Sciatic nerve (tissue), 1 donor: ENCODE measurements around the gene KDELR1. TPM values are rescaled to one million over a fixed set of nuclear protein-coding genes. Genes with fewer than 3 reads are reported as not detected.

Source experiments
- total RNA-seq: library from RNA; stranded (reverse); fragmentation: NEBNext Ultra II Directional; extraction: Animal tissue kit (Norgen Biotek cat#: 25700); gene quantifications from one replicate; pipeline ENCODE4 v1.2.1, GENCODE V29; 2021
- donor health status: DM: no; HTN: no; CAD: no.

Gene KDELR1
- total RNA-seq, 1 donor from 2014 or later = 104 TPM

Other genes with a start within 250 kb of the KDELR1 start
- 16.9 TPM for gene LIG1, start 221.2 kb downstream of the KDELR1 start, total RNA-seq
- gene ZSWIM9, start 220.9 kb downstream of the KDELR1 start, total RNA-seq = 10.7 TPM
- 82.8 TPM for gene CARD8, start 135.6 kb downstream of the KDELR1 start, total RNA-seq
- 1.1 TPM for gene ZNF114, start 121.5 kb downstream of the KDELR1 start, total RNA-seq
- gene EMP3, start 66.0 kb downstream of the KDELR1 start, total RNA-seq = 119 TPM
- 11.2 TPM for gene TMEM143, start 27.6 kb downstream of the KDELR1 start, total RNA-seq
- gene SYNGR4, start 27.2 kb downstream of the KDELR1 start, total RNA-seq = not detected
- 1.1 TPM for gene GRIN2D, start 2.1 kb upstream of the KDELR1 start, total RNA-seq
- 23.4 TPM for gene GRWD1, start 54.4 kb upstream of the KDELR1 start, total RNA-seq
- 0.71 TPM for gene KCNJ14, start 64.0 kb upstream of the KDELR1 start, total RNA-seq
- gene CYTH2, start 77.8 kb upstream of the KDELR1 start, total RNA-seq = 62.7 TPM
- gene LMTK3, start 120.3 kb upstream of the KDELR1 start, total RNA-seq = 0.76 TPM
- gene SULT2B1, start 160.6 kb upstream of the KDELR1 start, total RNA-seq = not detected
- not detected for gene SPACA4, start 215.2 kb upstream of the KDELR1 start, total RNA-seq
- not detected for gene FAM83E, start 223.5 kb upstream of the KDELR1 start, total RNA-seq
- gene RPL18, start 227.6 kb upstream of the KDELR1 start, total RNA-seq = 789 TPM
- gene SPHK2, start 228.0 kb upstream of the KDELR1 start, total RNA-seq = 21.5 TPM
- gene DBP, start 245.8 kb upstream of the KDELR1 start, total RNA-seq = 13.7 TPM